ENCODE results near the gene NAA35. TPM values are rescaled to one million over a fixed set of nuclear protein-coding genes. Genes with fewer than 3 reads are reported as not detected.

Gene NAA35
- total RNA-seq, 1 experiment from 2014 or later: 34.7 TPM

GRCh38 chr9:86005253-86005775 lies 64.4 kb downstream of the NAA35 start (continued):
- TF ChIP-seq CTCF (IDR thresholded peaks at IDR 0.05) (no peak), NR2C2 (CRISPR knock-in tag; IDR thresholded peaks at IDR 0.05) (no peak), KAT7 (CRISPR knock-in tag; IDR thresholded peaks at IDR 0.05; ENCODE audit: borderline replicate concordance) (no peak), NR3C1 (CRISPR knock-in tag; conservative IDR thresholded peaks at IDR 0.05; ENCODE audit: low read depth) (no peak), FOXJ3 (CRISPR knock-in tag; IDR thresholded peaks at IDR 0.05; ENCODE audit: borderline replicate concordance) (no peak), ZNF425 (CRISPR knock-in tag; conservative IDR thresholded peaks at IDR 0.05) (no peak)

- ChIA-PET POLR2A (no interaction called here), CTCF (no interaction called here)
- H3K36me3 Mint-ChIP-seq: peaks cover 58% of the 10 kb centered on the region
- no peak overlapping the region for H3K27ac Mint-ChIP-seq
- peaks cover 14% of the 10 kb centered on the region for H3K9me3 Mint-ChIP-seq
- DNase-seq (ENCODE audit: low spot score) (no peak), ATAC-seq (no peak)
- H3K4me3 Mint-ChIP-seq: no peak overlapping the region
- peaks cover 3% of the 10 kb centered on the region; the same call in 1 of the 2 replicates for H3K27me3 Mint-ChIP-seq (ENCODE audit: low read depth)
- no peaks in the 10 kb centered on the region for H3K4me1 Mint-ChIP-seq
- TF ChIP-seq JAZF1 (CRISPR knock-in tag; IDR thresholded peaks at IDR 0.05): no peak
- TF ChIP-seq SOX15 (CRISPR knock-in tag; IDR thresholded peaks at IDR 0.05): no peak
- no peak for TF ChIP-seq MYBL2 (CRISPR knock-in tag; IDR thresholded peaks at IDR 0.05)
Observed at GRCh38 chr9:86009133-86009532, 68.2 kb downstream of the NAA35 start.

GRCh38 chr9:86020731-86021130 lies 79.8 kb downstream of the NAA35 start:
- H3K4me1 Mint-ChIP-seq: no peaks in the 10 kb centered on the region
- ChIA-PET CTCF (no interaction called here), POLR2A (no interaction called here)
- no peaks in the 10 kb centered on the region for H3K9me3 Mint-ChIP-seq
- H3K36me3 Mint-ChIP-seq: peaks cover 53% of the 10 kb centered on the region
- H3K27me3 Mint-ChIP-seq (ENCODE audit: low read depth): no peaks in the 10 kb centered on the region
- no peak overlapping the region for H3K4me3 Mint-ChIP-seq
- ATAC-seq (no peak), DNase-seq (ENCODE audit: low spot score) (no peak)
- no peak overlapping the region for H3K27ac Mint-ChIP-seq
- no peak for TF ChIP-seq ZNF396 (CRISPR knock-in tag; IDR thresholded peaks at IDR 0.05; ENCODE audit: borderline replicate concordance)

GRCh38 chr9:86021166-86021565 lies 80.2 kb downstream of the NAA35 start:
- ChIA-PET POLR2A (no interaction called here), CTCF (no interaction called here)
- ATAC-seq: no peak
- peaks cover 53% of the 10 kb centered on the region for H3K36me3 Mint-ChIP-seq
- no peak overlapping the region for H3K27ac Mint-ChIP-seq
- TF ChIP-seq SMAD4 (CRISPR knock-in tag; IDR thresholded peaks at IDR 0.05): no peak
- no peak for TF ChIP-seq ZNF396 (CRISPR knock-in tag; IDR thresholded peaks at IDR 0.05; ENCODE audit: borderline replicate concordance)
- no peak for TF ChIP-seq NR1H2 (CRISPR knock-in tag; IDR thresholded peaks at IDR 0.05)
- no peak for TF ChIP-seq CDX4 (CRISPR knock-in tag; IDR thresholded peaks at IDR 0.05; ENCODE audit: borderline replicate concordance)
- no peak for TF ChIP-seq HMGXB4 (CRISPR knock-in tag; IDR thresholded peaks at IDR 0.05)
- no peak for TF ChIP-seq AFF4 (CRISPR knock-in tag; IDR thresholded peaks at IDR 0.05; ENCODE audit: borderline replicate concordance)
- no peak for TF ChIP-seq ZNF263 (CRISPR knock-in tag; IDR thresholded peaks at IDR 0.05; ENCODE audit: low read depth)
- no peak for TF ChIP-seq ELF4 (CRISPR knock-in tag; IDR thresholded peaks at IDR 0.05; ENCODE audit: low read depth)
- TF ChIP-seq FOXJ3 (CRISPR knock-in tag; IDR thresholded peaks at IDR 0.05; ENCODE audit: borderline replicate concordance): no peak
- TF ChIP-seq MAX (CRISPR knock-in tag; IDR thresholded peaks at IDR 0.05): no peak
- no peaks in the 10 kb centered on the region for H3K27me3 Mint-ChIP-seq (ENCODE audit: low read depth)
- no peaks in the 10 kb centered on the region for H3K4me1 Mint-ChIP-seq
- DNase-seq (ENCODE audit: low spot score): no peak
- no peak overlapping the region for H3K4me3 Mint-ChIP-seq
- no peaks in the 10 kb centered on the region for H3K9me3 Mint-ChIP-seq

Data from WTC11 (cell line).